Vagina (tissue), 2 donors: ENCODE measurements around the gene ENTPD6.

Experiments used
- POLR2A ChIP-seq, 2 donors: fragments of 450-650 bp; IDR thresholded peaks; one replicate each; pipeline ENCODE4 v1.6.1; 2017; ENCODE audit warnings: antibody characterized with exemption in 2 of 2, mild to moderate bottlenecking in 2 of 2, moderate library complexity in 2 of 2
- POLR2AphosphoS5 ChIP-seq, 2 donors: sonication (generic); formaldehyde crosslinking; IDR thresholded peaks; one replicate each; pipeline ENCODE4 v1.9.0; 2017; ENCODE audit warnings: antibody characterized with exemption in 2 of 2, mild to moderate bottlenecking in 2 of 2, low read depth in 1 of 2; ENCODE audit not compliant: insufficient read depth in 1 of 2

DNA sequence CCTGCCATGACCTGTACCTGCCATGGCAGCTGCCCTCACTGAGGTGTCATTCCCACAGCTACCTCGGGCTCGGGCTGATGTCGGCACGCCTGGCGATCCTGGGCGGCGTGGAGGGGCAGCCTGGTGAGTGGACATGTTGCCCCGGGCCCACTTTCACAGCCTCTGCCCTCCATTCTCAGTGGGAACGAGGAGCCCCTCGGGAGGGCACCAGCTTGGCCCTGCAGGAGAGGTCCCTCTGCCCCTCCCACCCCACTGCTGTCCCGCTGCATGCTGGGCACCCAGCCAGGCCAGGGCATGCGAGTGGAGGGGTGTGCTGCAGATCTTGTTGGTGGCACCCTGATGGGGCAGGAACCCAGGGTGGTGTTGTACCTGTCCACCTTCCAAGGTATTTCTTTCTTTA lies 23.0 kb downstream of the ENTPD6 start:
- no peak for TF ChIP-seq POLR2A (IDR thresholded peaks at IDR 0.05)
- TF ChIP-seq POLR2AphosphoS5 (IDR thresholded peaks at IDR 0.05; ENCODE audit: insufficient read depth in 1 of 2, low read depth in 1 of 2), result no peak
